Measurements from ENCODE around the gene EHMT1.
A peak's percentile ranks its signal among the peaks of the same experiment; 100 is the strongest.

The EHMT1 gene

DNA sequence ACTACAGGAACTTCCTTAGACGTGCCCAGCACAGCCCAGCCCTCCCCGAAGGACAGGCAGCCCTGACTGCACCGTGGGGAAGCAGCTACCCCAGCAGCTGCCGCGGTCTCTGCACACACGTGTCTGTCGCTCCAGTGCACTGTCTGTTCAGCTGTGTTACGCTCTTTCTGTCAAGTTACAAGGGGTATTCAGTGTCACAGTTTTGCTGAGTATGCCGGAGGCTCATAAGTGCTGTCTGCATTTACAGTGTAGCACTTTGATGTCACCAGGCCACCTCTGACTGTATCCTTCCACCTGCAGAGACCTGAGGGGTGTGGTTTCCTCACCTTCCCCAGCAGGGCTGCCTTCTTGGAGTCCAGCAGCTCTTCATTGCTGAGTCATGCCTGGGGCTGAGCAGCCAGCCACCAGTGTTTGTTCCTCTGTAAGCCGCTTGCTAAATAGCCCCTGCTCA lies 126.8 kb downstream of the EHMT1 start:
- no peaks in the 10 kb centered on the region for H3K27me3 ChIP-seq (ENCODE audit: insufficient read depth, low read length, poor library complexity, severe bottlenecking)
- TF ChIP-seq EZH2phosphoT487 (IDR thresholded peaks at IDR 0.05; ENCODE audit: borderline replicate concordance) (no peak), CTCF (conservative IDR thresholded peaks at IDR 0.05; ENCODE audit: low read length) (no peak)
- H3F3A ChIP-seq (ENCODE audit: low read depth): no peaks in the 10 kb centered on the region
- no peak overlapping the region for H3K9ac ChIP-seq (ENCODE audit: low read depth, low read length, poor library complexity, severe bottlenecking)
- H2AFZ ChIP-seq (ENCODE audit: low read length): no peak overlapping the region
- no peaks in the 10 kb centered on the region for H3K9me3 ChIP-seq (ENCODE audit: insufficient read depth, low read depth, low read length)
- H3K4me1 ChIP-seq (ENCODE audit: insufficient read depth, low read length, poor library complexity, severe bottlenecking): peaks cover 7% of the 10 kb centered on the region
- H3K9me2 ChIP-seq (replicated peaks; ENCODE audit: low read depth, low read length): no peaks in the 10 kb centered on the region
- H4K20me1 ChIP-seq (ENCODE audit: insufficient read depth, low read length, poor library complexity, severe bottlenecking): peaks cover 2% of the 10 kb centered on the region
- H3K4me2 ChIP-seq (ENCODE audit: low read depth, low read length, poor library complexity, severe bottlenecking): peak overlapping the region; percentile 10
- no peaks in the 10 kb centered on the region for H3K79me2 ChIP-seq (ENCODE audit: insufficient read depth, low read length)
- no peak overlapping the region for H3K4me3 ChIP-seq (ENCODE audit: low read length, poor library complexity, severe bottlenecking)
- H3K36me3 ChIP-seq (ENCODE audit: insufficient read depth, low read length): peaks cover 50% of the 10 kb centered on the region; the same call in 1 of the 2 replicates

DNA sequence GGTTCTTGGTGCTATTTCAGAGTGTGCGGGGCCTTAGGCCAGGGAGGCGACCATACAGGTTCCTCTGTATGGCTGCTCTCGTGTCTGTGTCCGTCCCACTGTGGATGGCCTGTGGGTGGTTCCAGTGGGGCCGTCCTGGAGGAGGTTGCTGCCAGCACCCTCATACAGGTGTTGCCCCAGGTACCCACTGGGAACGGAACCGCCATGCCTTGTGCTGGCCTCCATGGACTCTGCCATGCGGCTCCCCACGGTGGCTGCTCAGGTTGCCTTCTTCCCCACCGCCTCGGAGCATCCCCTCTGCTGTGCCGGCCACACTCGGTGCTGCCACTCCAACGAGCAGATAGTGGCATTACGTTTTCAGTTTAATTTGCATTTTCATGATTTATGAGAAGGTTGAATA lies 129.5 kb downstream of the EHMT1 start:
- H3K36me3 ChIP-seq (ENCODE audit: insufficient read depth, low read length): peaks cover 67% of the 10 kb centered on the region; the same call in 1 of the 2 replicates

DNA sequence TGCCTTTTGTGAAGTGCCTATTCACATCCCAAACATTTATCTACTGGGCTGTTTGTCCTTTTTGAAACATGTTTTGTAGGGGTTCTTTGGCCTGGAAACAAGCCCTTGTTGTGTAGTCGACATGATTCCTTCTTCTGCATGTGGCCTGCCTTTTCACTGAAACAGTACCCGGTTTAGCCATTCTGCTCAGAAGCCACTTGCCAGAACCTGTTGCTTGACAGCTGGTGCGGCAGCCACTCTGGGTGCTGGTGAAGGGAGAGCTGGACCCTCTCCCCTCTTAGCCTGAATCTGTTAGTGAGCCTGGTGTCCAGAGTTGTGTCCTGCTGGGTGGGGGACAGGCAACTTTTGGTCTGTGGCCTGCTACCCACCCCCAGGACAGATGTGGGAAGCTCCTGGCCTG lies 129.9 kb downstream of the EHMT1 start:
- Histone ChIP-seq H3K9me3 (ENCODE audit: insufficient read depth, low read depth, low read length) (no peaks in the 10 kb centered on the region), H3K79me2 (ENCODE audit: insufficient read depth, low read length) (no peaks in the 10 kb centered on the region), H3K9me2 (replicated peaks; ENCODE audit: low read depth, low read length) (no peaks in the 10 kb centered on the region), H4K20me1 (ENCODE audit: insufficient read depth, low read length, poor library complexity, severe bottlenecking) (no peaks in the 10 kb centered on the region), H3F3A (ENCODE audit: low read depth) (no peaks in the 10 kb centered on the region), H3K4me1 (ENCODE audit: insufficient read depth, low read length, poor library complexity, severe bottlenecking) (peaks cover 7% of the 10 kb centered on the region), H2AFZ (ENCODE audit: low read length) (no peak overlapping the region), H3K4me3 (ENCODE audit: low read length, poor library complexity, severe bottlenecking) (no peak overlapping the region), H3K27me3 (ENCODE audit: insufficient read depth, low read length, poor library complexity, severe bottlenecking) (no peaks in the 10 kb centered on the region), H3K4me2 (ENCODE audit: low read depth, low read length, poor library complexity, severe bottlenecking) (no peak overlapping the region), H3K36me3 (ENCODE audit: insufficient read depth, low read length) (peaks cover 67% of the 10 kb centered on the region; the same call in 1 of the 2 replicates), H3K9ac (ENCODE audit: low read depth, low read length, poor library complexity, severe bottlenecking) (no peak overlapping the region)
- no peak for TF ChIP-seq CTCF (conservative IDR thresholded peaks at IDR 0.05; ENCODE audit: low read length)

More for the DNA sequence above, 129.5 kb downstream of the EHMT1 start:
- Histone ChIP-seq H3K4me1 (ENCODE audit: insufficient read depth, low read length, poor library complexity, severe bottlenecking) (peaks cover 7% of the 10 kb centered on the region), H2AFZ (ENCODE audit: low read length) (no peak overlapping the region), H3K4me3 (ENCODE audit: low read length, poor library complexity, severe bottlenecking) (no peak overlapping the region), H3K4me2 (ENCODE audit: low read depth, low read length, poor library complexity, severe bottlenecking) (no peak overlapping the region), H3F3A (ENCODE audit: low read depth) (no peaks in the 10 kb centered on the region), H3K79me2 (ENCODE audit: insufficient read depth, low read length) (no peaks in the 10 kb centered on the region), H3K27me3 (ENCODE audit: insufficient read depth, low read length, poor library complexity, severe bottlenecking) (no peaks in the 10 kb centered on the region), H3K9ac (ENCODE audit: low read depth, low read length, poor library complexity, severe bottlenecking) (no peak overlapping the region), H3K9me3 (ENCODE audit: insufficient read depth, low read depth, low read length) (no peaks in the 10 kb centered on the region), H3K9me2 (replicated peaks; ENCODE audit: low read depth, low read length) (no peaks in the 10 kb centered on the region), H4K20me1 (ENCODE audit: insufficient read depth, low read length, poor library complexity, severe bottlenecking) (no peaks in the 10 kb centered on the region)
- no peak for TF ChIP-seq EZH2phosphoT487 (IDR thresholded peaks at IDR 0.05; ENCODE audit: borderline replicate concordance)

- Histone ChIP-seq H4K20me1 (ENCODE audit: insufficient read depth, low read length, poor library complexity, severe bottlenecking) (no peaks in the 10 kb centered on the region), H3K4me3 (ENCODE audit: low read length, poor library complexity, severe bottlenecking) (no peak overlapping the region), H3K4me1 (ENCODE audit: insufficient read depth, low read length, poor library complexity, severe bottlenecking) (peaks cover 7% of the 10 kb centered on the region), H3K9ac (ENCODE audit: low read depth, low read length, poor library complexity, severe bottlenecking) (no peak overlapping the region), H3K79me2 (ENCODE audit: insufficient read depth, low read length) (no peaks in the 10 kb centered on the region), H3F3A (ENCODE audit: low read depth) (no peaks in the 10 kb centered on the region), H2AFZ (ENCODE audit: low read length) (no peak overlapping the region), H3K36me3 (ENCODE audit: insufficient read depth, low read length) (peaks cover 66% of the 10 kb centered on the region; the same call in 1 of the 2 replicates), H3K9me3 (ENCODE audit: insufficient read depth, low read depth, low read length) (no peaks in the 10 kb centered on the region), H3K27me3 (ENCODE audit: insufficient read depth, low read length, poor library complexity, severe bottlenecking) (no peaks in the 10 kb centered on the region), H3K4me2 (ENCODE audit: low read depth, low read length, poor library complexity, severe bottlenecking) (no peak overlapping the region), H3K9me2 (replicated peaks; ENCODE audit: low read depth, low read length) (no peaks in the 10 kb centered on the region)
- no peak for TF ChIP-seq CTCF (conservative IDR thresholded peaks at IDR 0.05; ENCODE audit: low read length)
- TF ChIP-seq EZH2phosphoT487 (IDR thresholded peaks at IDR 0.05; ENCODE audit: borderline replicate concordance): no peak
Measured at GRCh38 chr9:137749511-137749910, 130.7 kb downstream of the EHMT1 start.

Measured in Loucy (cell line).